Dermis blood vessel endothelial cell (primary cell): ENCODE measurements around the gene OXNAD1. TPM values are rescaled to one million over a fixed set of nuclear protein-coding genes. Genes with fewer than 3 reads are reported as not detected.
A peak's percentile ranks its signal among the peaks of the same experiment; 100 is the strongest.

Experiments
- DNase-seq: peaks from one replicate; pipeline ENCODE4 v3.0.0; 2010
- total RNA-seq: library from RNA; depleted of rRNA; stranded (reverse); fragments of >200 nt; gene quantifications from 2 replicates; pipeline ENCODE4 v1.2.3, GENCODE V29; 2014

OXNAD1 gene
- total RNA-seq, 1 donor from 2014 or later = 20.1 TPM

GRCh38 chr3:16247282-16248061, 17.5 kb upstream of the OXNAD1 start:
- peak; percentile 91 for DNase-seq

- no peak for DNase-seq
These were observed 16.5 kb upstream of the OXNAD1 start for GRCh38 chr3:16248556-16248955.

GRCh38 chr3:16249336-16249735, 15.7 kb upstream of the OXNAD1 start:
- DNase-seq = peak; percentile 73

- no peak for DNase-seq
These were observed 15.1 kb upstream of the OXNAD1 start for GRCh38 chr3:16249886-16250285.

GRCh38 chr3:16251316-16252085, 13.5 kb upstream of the OXNAD1 start:
- peak; percentile 36 for DNase-seq

GRCh38 chr3:16252243-16252978, 12.6 kb upstream of the OXNAD1 start:
- DNase-seq = peak; percentile 28

- DNase-seq = no peak
These were observed 12.0 kb upstream of the OXNAD1 start for GRCh38 chr3:16252988-16253387.

GRCh38 chr3:16253601-16254000, 11.4 kb upstream of the OXNAD1 start:
- DNase-seq = no peak

- no peak for DNase-seq
These were observed 10.1 kb upstream of the OXNAD1 start for GRCh38 chr3:16254916-16255315.

- no peak for DNase-seq
These were observed 9.7 kb upstream of the OXNAD1 start for GRCh38 chr3:16255326-16255725.

- DNase-seq = no peak
These were observed 9.3 kb upstream of the OXNAD1 start for GRCh38 chr3:16255726-16256125.

GRCh38 chr3:16257309-16257708, 7.7 kb upstream of the OXNAD1 start:
- DNase-seq = no peak

- no peak for DNase-seq
These were observed 6.8 kb upstream of the OXNAD1 start for GRCh38 chr3:16258177-16258576.

- no peak for DNase-seq
These were observed 6.1 kb upstream of the OXNAD1 start for GRCh38 chr3:16258866-16259265.

- DNase-seq = no peak
These were observed 5.0 kb upstream of the OXNAD1 start for GRCh38 chr3:16260046-16260445.

GRCh38 chr3:16262174-16262573, 2.8 kb upstream of the OXNAD1 start:
- peak; percentile 23 for DNase-seq

GRCh38 chr3:16264174-16264707, 771 bp upstream of the OXNAD1 start:
- DNase-seq = peak; percentile 14

GRCh38 chr3:16265455-16265786, 409 bp downstream of the OXNAD1 start:
- no peak for DNase-seq

- no peak for DNase-seq
These were observed 1.7 kb downstream of the OXNAD1 start for GRCh38 chr3:16266714-16267113.

GRCh38 chr3:16270855-16271254, 5.8 kb downstream of the OXNAD1 start:
- no peak for DNase-seq

- DNase-seq = no peak
These were observed 7.6 kb downstream of the OXNAD1 start for GRCh38 chr3:16272588-16272987.

- no peak for DNase-seq
These were observed 8.9 kb downstream of the OXNAD1 start for GRCh38 chr3:16273867-16274266.

- peak; percentile 57 for DNase-seq
These were observed 12.5 kb downstream of the OXNAD1 start for GRCh38 chr3:16277471-16277870.
